ENCODE measurements around the gene GNAT3. TPM values are rescaled to one million over a fixed set of nuclear protein-coding genes. Genes with fewer than 3 reads are reported as not detected.
A peak's percentile ranks its signal among the peaks of the same experiment; 100 is the strongest.

GNAT3 gene
- total RNA-seq, 1 experiment from 2014 or later = not detected

DNA sequence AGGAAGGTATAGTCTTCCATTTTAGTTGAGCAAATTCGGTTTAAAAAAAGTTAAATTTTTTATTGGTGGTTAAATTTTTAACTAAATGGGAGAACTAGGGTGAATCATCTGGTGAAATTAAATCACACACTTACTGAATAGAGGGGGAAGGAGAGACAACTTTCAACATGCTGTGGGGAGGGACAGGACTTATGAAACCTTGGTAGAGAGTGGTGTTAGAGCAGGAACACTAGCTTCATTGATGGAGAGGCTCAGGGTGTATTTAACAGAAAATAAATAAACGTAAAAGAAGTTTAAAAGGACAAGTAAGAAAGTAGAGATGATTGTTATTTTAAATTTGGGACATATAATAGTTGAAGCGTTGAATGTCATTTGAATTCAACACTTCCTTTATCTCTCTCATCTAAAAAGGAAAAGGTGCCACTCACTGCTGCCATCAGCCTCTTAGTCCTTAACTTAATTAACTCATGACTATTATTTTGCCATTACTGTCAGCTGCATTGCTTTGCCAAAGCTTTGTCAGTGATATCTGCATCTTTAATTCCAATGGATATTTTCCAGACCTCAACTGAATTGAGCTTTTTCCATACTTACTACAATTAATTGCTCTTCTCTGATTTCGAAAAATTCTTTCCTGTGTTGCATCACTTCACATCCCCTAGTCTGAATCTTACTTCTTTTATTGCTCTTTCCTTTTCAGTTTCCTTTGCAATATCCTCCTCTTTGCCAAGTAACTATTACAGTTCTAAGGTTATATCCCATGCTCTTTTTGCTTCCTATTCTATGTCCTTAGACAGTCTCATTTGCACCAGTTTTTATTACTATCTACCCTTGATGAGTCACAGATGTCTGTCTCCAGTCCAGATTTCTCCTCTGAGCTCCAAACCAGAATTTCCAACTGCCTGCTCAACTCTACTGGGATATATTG, 71.7 kb downstream of the GNAT3 start:
- TF ChIP-seq, protein P1, sequence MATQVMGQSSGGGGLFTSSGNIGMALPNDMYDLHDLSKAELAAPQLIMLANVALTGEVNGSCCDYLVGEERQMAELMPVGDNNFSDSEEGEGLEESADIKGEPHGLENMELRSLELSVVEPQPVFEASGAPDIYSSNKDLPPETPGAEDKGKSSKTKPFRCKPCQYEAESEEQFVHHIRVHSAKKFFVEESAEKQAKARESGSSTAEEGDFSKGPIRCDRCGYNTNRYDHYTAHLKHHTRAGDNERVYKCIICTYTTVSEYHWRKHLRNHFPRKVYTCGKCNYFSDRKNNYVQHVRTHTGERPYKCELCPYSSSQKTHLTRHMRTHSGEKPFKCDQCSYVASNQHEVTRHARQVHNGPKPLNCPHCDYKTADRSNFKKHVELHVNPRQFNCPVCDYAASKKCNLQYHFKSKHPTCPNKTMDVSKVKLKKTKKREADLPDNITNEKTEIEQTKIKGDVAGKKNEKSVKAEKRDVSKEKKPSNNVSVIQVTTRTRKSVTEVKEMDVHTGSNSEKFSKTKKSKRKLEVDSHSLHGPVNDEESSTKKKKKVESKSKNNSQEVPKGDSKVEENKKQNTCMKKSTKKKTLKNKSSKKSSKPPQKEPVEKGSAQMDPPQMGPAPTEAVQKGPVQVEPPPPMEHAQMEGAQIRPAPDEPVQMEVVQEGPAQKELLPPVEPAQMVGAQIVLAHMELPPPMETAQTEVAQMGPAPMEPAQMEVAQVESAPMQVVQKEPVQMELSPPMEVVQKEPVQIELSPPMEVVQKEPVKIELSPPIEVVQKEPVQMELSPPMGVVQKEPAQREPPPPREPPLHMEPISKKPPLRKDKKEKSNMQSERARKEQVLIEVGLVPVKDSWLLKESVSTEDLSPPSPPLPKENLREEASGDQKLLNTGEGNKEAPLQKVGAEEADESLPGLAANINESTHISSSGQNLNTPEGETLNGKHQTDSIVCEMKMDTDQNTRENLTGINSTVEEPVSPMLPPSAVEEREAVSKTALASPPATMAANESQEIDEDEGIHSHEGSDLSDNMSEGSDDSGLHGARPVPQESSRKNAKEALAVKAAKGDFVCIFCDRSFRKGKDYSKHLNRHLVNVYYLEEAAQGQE (IDR thresholded peaks at IDR 0.05; ENCODE audit: low read depth) = no peak
- TF ChIP-seq SRF (IDR thresholded peaks at IDR 0.05; ENCODE audit: low read depth) (no peak), CBX3 (IDR thresholded peaks at IDR 0.05; ENCODE audit: low read depth) (no peak), ATF3 (IDR thresholded peaks at IDR 0.05) (no peak), POLR2AphosphoS5 (IDR thresholded peaks at IDR 0.05; ENCODE audit: low read depth, low read length) (no peak), EGR1 (IDR thresholded peaks at IDR 0.05; ENCODE audit: low read depth) (no peak), SP1 (IDR thresholded peaks at IDR 0.05; ENCODE audit: low read depth) (no peak), EZH2phosphoT487 (IDR thresholded peaks at IDR 0.05; ENCODE audit: borderline replicate concordance) (no peak), ELF1 (IDR thresholded peaks at IDR 0.05; ENCODE audit: borderline replicate concordance, low read depth) (no peak), ZNF274 (IDR thresholded peaks at IDR 0.05; ENCODE audit: low read depth, low read length) (no peak), JUND (IDR thresholded peaks at IDR 0.05) (peak; percentile 39), FOSL1 (IDR thresholded peaks at IDR 0.05; ENCODE audit: low read depth) (0 out of 2 replicates have a peak, but pooled peaks have one; percentile 24), TCF7L2 (IDR thresholded peaks at IDR 0.05; ENCODE audit: borderline replicate concordance, extremely low read depth, insufficient read depth, insufficient read length) (no peak), CEBPB (IDR thresholded peaks at IDR 0.05; ENCODE audit: low read depth) (no peak), EZH2 (IDR thresholded peaks at IDR 0.05) (no peak), ZFX (IDR thresholded peaks at IDR 0.05) (no peak)
- TF ChIP-seq, protein P2, sequence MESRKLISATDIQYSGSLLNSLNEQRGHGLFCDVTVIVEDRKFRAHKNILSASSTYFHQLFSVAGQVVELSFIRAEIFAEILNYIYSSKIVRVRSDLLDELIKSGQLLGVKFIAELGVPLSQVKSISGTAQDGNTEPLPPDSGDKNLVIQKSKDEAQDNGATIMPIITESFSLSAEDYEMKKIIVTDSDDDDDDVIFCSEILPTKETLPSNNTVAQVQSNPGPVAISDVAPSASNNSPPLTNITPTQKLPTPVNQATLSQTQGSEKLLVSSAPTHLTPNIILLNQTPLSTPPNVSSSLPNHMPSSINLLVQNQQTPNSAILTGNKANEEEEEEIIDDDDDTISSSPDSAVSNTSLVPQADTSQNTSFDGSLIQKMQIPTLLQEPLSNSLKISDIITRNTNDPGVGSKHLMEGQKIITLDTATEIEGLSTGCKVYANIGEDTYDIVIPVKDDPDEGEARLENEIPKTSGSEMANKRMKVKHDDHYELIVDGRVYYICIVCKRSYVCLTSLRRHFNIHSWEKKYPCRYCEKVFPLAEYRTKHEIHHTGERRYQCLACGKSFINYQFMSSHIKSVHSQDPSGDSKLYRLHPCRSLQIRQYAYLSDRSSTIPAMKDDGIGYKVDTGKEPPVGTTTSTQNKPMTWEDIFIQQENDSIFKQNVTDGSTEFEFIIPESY (IDR thresholded peaks at IDR 0.05; ENCODE audit: extremely low read depth, insufficient replicate concordance, low read length) = no peak
- TF ChIP-seq, protein P3, sequence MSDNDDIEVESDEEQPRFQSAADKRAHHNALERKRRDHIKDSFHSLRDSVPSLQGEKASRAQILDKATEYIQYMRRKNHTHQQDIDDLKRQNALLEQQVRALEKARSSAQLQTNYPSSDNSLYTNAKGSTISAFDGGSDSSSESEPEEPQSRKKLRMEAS (IDR thresholded peaks at IDR 0.05) = no peak
- H3K9ac ChIP-seq (ENCODE audit: low read length) = no peak overlapping the region
- intact Hi-C loops (cut with micrococcal nuclease) = no loop called here
- no peaks in the 10 kb centered on the region for H4K20me1 ChIP-seq (ENCODE audit: insufficient read depth)
- H3K36me3 ChIP-seq (ENCODE audit: control insufficient read depth in 1 of 2, insufficient read depth in 2 of 2, low read length in 2 of 2) = no peaks in the 10 kb centered on the region
- DNase-seq (ENCODE audit: low read depth, low spot score) (no peak), ATAC-seq (no peak)
- no peaks in the 10 kb centered on the region for H3K79me2 ChIP-seq (ENCODE audit: insufficient read depth, low read length)
- peaks cover 2 to 10% of the 10 kb centered on the region in 2 experiments; a peak in 2 of 4 replicates for H3K4me1 ChIP-seq (ENCODE audit: control insufficient read depth in 1 of 2, insufficient read depth in 2 of 2, low read length in 2 of 2)
- ChIA-PET CTCF (no interaction called here), POLR2A (no interaction called here), RAD21 (ENCODE audit: low non-redundant PET in 1 of 2, low total read pairs in 2 of 2, uncharacterized antibody in 2 of 2, unreplicated experiment in 2 of 2) (no interaction called here)
- no peak overlapping the region for H3K27ac ChIP-seq (ENCODE audit: low read depth, low read length)
- BruUV-seq (replicated peaks) = no TSS peak
- H3K9me2 ChIP-seq (ENCODE audit: insufficient read depth) = no peaks in the 10 kb centered on the region
- H2AFZ ChIP-seq (ENCODE audit: low read depth, low read length, poor library complexity, severe bottlenecking) = no peak overlapping the region
- no peaks in the 10 kb centered on the region for H3K9me3 ChIP-seq (ENCODE audit: control insufficient read depth in 1 of 2, insufficient read depth in 1 of 2, low read depth in 1 of 2, low read length in 2 of 2)
- H3K27me3 ChIP-seq (ENCODE audit: insufficient read depth, low read length) = no peaks in the 10 kb centered on the region
- H3K4me3 ChIP-seq (replicated peaks in 1 of 2; ENCODE audit: low read depth in 1 of 2, low read length in 2 of 2) = no peak overlapping the region
- no peak overlapping the region for H3K4me2 ChIP-seq (ENCODE audit: low read length)

Measured in HCT116 (cell line).